Measurements from ENCODE around the gene MYOM1. TPM values are rescaled to one million over a fixed set of nuclear protein-coding genes. Genes with fewer than 3 reads are reported as not detected.

Gene MYOM1
- total and polyA plus RNA-seq, 9 donors = 265 to 771 (median 603) TPM

- H3K27ac ChIP-seq (ENCODE audit: low read length) = no peak overlapping the region
- DNase-seq = no peak
- H3K4me1 ChIP-seq (ENCODE audit: control insufficient read depth, insufficient read depth, low read length) = peaks cover 4% of the 10 kb centered on the region
- H3K9me3 ChIP-seq (replicated peaks; ENCODE audit: control insufficient read depth, low read depth, low read length) = no peaks in the 10 kb centered on the region
- H3K36me3 ChIP-seq (ENCODE audit: control insufficient read depth, insufficient read depth, low read length) = peaks cover 9% of the 10 kb centered on the region
- 100% methylated on average over 1 of the region's 8 CpGs for WGBS (ENCODE audit: insufficient coverage)
- no peak overlapping the region for H3K4me3 ChIP-seq (ENCODE audit: low read length)
- H3K27me3 ChIP-seq (ENCODE audit: control insufficient read depth, insufficient read depth, low read length) = no peaks in the 10 kb centered on the region
Observed at GRCh38 chr18:3153107-3153704, 66.6 kb downstream of the MYOM1 start.

DNA sequence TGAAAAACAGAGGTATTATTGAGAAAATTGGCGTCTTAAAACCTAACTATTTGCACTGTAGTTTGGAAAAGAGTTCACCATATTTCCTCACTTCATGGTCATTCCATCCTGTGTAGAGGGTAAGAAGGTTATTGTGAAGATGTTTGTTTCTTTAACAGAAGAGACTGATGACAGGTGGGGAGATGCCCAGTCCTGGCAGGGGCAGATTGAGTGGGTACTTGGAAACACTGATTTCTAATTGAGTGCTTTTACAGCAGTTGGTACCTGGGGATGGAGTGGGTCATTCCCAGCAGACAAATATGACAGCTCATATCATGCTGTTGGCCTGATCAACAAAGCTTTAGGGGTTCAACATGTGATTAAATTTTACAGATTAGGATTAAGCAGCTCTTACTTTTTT, 67.5 kb downstream of the MYOM1 start:
- no peaks in the 10 kb centered on the region for H3K9me3 ChIP-seq (replicated peaks; ENCODE audit: control insufficient read depth, low read depth, low read length)
- H3K27ac ChIP-seq (ENCODE audit: low read length) = no peak overlapping the region
- DNase-seq = no peak
- WGBS (ENCODE audit: insufficient coverage) = no CpG with 5 or more reads among the region's 1 CpG
- peaks cover 2% of the 10 kb centered on the region for H3K4me1 ChIP-seq (ENCODE audit: control insufficient read depth, insufficient read depth, low read length)
- H3K36me3 ChIP-seq (ENCODE audit: control insufficient read depth, insufficient read depth, low read length) = peaks cover 8% of the 10 kb centered on the region
- H3K4me3 ChIP-seq (ENCODE audit: low read length) = no peak overlapping the region
- H3K27me3 ChIP-seq (ENCODE audit: control insufficient read depth, insufficient read depth, low read length) = no peaks in the 10 kb centered on the region

- 46% methylated on average over 9 of the region's 18 CpGs for WGBS (ENCODE audit: insufficient coverage)
- no peak overlapping the region for H3K27ac ChIP-seq (ENCODE audit: low read length)
Observed at GRCh38 chr18:3151399-3152264, 68.1 kb downstream of the MYOM1 start.

DNA sequence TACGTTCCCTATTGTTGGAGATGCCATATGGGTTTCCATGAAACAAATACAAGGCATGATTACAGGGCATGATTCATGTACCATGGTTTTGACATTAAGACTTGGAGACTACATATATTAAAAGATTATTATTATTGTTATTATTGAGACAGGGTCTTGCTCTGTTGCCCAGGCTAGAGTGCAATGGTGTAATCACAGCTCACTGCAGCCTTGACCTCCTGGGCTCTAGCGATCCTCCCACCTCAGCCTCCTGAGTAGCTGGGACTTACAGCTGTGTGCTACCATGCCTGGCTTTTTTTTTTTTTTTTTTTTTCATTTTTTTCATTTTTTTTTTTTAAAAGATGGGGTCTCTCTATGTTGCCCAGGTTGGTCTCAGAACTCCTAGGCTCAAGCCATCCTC, 69.1 kb downstream of the MYOM1 start:
- Histone ChIP-seq H3K9me3 (replicated peaks; ENCODE audit: control insufficient read depth, low read depth, low read length) (no peaks in the 10 kb centered on the region), H3K4me3 (ENCODE audit: low read length) (no peak overlapping the region), H3K27ac (ENCODE audit: low read length) (no peak overlapping the region), H3K4me1 (ENCODE audit: control insufficient read depth, insufficient read depth, low read length) (no peaks in the 10 kb centered on the region), H3K27me3 (ENCODE audit: control insufficient read depth, insufficient read depth, low read length) (no peaks in the 10 kb centered on the region), H3K36me3 (ENCODE audit: control insufficient read depth, insufficient read depth, low read length) (peaks cover 7% of the 10 kb centered on the region)
- no CpG with 5 or more reads among the region's 2 CpGs for WGBS (ENCODE audit: insufficient coverage)
- no peak for DNase-seq

More at GRCh38 chr18:3151399-3152264, 68.1 kb downstream of the MYOM1 start:
- peaks cover 2% of the 10 kb centered on the region for H3K4me1 ChIP-seq (ENCODE audit: control insufficient read depth, insufficient read depth, low read length)
- H3K36me3 ChIP-seq (ENCODE audit: control insufficient read depth, insufficient read depth, low read length) = peaks cover 7% of the 10 kb centered on the region
- no peak overlapping the region for H3K4me3 ChIP-seq (ENCODE audit: low read length)
- no peaks in the 10 kb centered on the region for H3K27me3 ChIP-seq (ENCODE audit: control insufficient read depth, insufficient read depth, low read length)
- peak; percentile 30 for DNase-seq
- no peaks in the 10 kb centered on the region for H3K9me3 ChIP-seq (replicated peaks; ENCODE audit: control insufficient read depth, low read depth, low read length)

DNA sequence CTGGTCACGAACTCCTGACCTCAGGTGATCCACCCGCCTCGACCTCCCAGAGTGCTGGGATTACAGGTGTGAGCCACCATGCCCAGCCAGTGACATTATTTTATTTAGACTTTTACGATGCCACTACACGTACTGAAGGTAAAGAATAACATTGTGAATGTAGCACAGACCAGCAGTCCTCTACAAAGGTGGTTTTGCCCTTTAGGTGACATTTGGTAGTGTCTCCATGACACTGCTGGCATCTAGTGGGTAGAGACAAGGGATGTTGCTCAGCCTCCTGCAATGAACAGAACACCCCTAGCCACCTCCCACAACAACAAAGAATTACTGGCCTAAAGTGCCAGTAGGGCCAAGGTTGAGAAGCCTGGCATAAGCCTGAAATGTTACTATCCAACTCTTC, 69.5 kb downstream of the MYOM1 start:
- Histone ChIP-seq H3K4me3 (ENCODE audit: low read length) (no peak overlapping the region), H3K4me1 (ENCODE audit: control insufficient read depth, insufficient read depth, low read length) (no peaks in the 10 kb centered on the region), H3K27me3 (ENCODE audit: control insufficient read depth, insufficient read depth, low read length) (no peaks in the 10 kb centered on the region), H3K9me3 (replicated peaks; ENCODE audit: control insufficient read depth, low read depth, low read length) (no peaks in the 10 kb centered on the region), H3K36me3 (ENCODE audit: control insufficient read depth, insufficient read depth, low read length) (peaks cover 7% of the 10 kb centered on the region), H3K27ac (ENCODE audit: low read length) (no peak overlapping the region)
- WGBS (ENCODE audit: insufficient coverage) = 100% methylated on average over 1 of the region's 5 CpGs
- DNase-seq = no peak

DNA sequence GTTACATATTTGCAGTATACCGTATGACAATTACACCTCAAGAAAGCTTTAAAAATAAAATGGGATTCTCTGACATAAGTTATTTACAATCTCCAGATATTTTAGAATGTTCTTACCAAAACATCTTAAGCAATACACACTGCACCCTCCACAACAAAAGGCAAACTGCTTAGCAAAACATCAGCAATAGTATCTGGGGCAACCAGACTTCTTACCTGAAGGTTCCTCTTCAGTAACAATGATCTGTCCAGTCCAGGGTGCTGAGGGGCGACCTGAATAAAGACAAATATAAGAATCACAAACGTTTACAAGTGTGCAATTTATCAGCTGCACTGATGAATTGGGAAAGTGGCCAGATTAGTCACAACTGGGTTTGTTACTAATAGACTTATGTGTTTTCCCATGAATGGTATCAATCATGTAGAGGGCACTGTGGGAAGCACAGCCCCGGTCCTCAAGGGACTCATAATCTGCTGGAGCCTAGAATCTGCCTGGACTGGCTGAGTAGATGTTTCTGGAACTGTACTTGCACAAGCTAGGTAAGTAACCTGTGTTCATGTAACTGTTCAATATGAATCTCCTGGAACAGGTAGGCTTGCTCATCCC, 70.7 kb downstream of the MYOM1 start:
- Histone ChIP-seq H3K36me3 (ENCODE audit: control insufficient read depth, insufficient read depth, low read length) (peaks cover 7% of the 10 kb centered on the region), H3K4me3 (ENCODE audit: low read length) (no peak overlapping the region), H3K4me1 (ENCODE audit: control insufficient read depth, insufficient read depth, low read length) (no peaks in the 10 kb centered on the region), H3K9me3 (replicated peaks; ENCODE audit: control insufficient read depth, low read depth, low read length) (no peaks in the 10 kb centered on the region), H3K27ac (ENCODE audit: low read length) (no peak overlapping the region), H3K27me3 (ENCODE audit: control insufficient read depth, insufficient read depth, low read length) (no peaks in the 10 kb centered on the region)
- no peak for DNase-seq
- 78% methylated on average over 1 of the region's 4 CpGs for WGBS (ENCODE audit: insufficient coverage)

GRCh38 chr18:3147935-3148554, 71.7 kb downstream of the MYOM1 start:
- no peak overlapping the region for H3K4me3 ChIP-seq (ENCODE audit: low read length)
- no peak for DNase-seq
- peaks cover 7% of the 10 kb centered on the region for H3K36me3 ChIP-seq (ENCODE audit: control insufficient read depth, insufficient read depth, low read length)
- H3K9me3 ChIP-seq (replicated peaks; ENCODE audit: control insufficient read depth, low read depth, low read length) = no peaks in the 10 kb centered on the region
- H3K27me3 ChIP-seq (ENCODE audit: control insufficient read depth, insufficient read depth, low read length) = no peaks in the 10 kb centered on the region
- H3K4me1 ChIP-seq (ENCODE audit: control insufficient read depth, insufficient read depth, low read length) = no peaks in the 10 kb centered on the region
- 90% methylated on average over 2 of the region's 8 CpGs for WGBS (ENCODE audit: insufficient coverage)
- no peak overlapping the region for H3K27ac ChIP-seq (ENCODE audit: low read length)

- Histone ChIP-seq H3K9me3 (replicated peaks; ENCODE audit: control insufficient read depth, low read depth, low read length) (no peaks in the 10 kb centered on the region), H3K27me3 (ENCODE audit: control insufficient read depth, insufficient read depth, low read length) (no peaks in the 10 kb centered on the region), H3K36me3 (ENCODE audit: control insufficient read depth, insufficient read depth, low read length) (peaks cover 11% of the 10 kb centered on the region), H3K27ac (ENCODE audit: low read length) (no peak overlapping the region), H3K4me1 (ENCODE audit: control insufficient read depth, insufficient read depth, low read length) (no peaks in the 10 kb centered on the region), H3K4me3 (ENCODE audit: low read length) (no peak overlapping the region)
- 81% methylated on average over 4 of the region's 10 CpGs for WGBS (ENCODE audit: insufficient coverage)
- DNase-seq = no peak
Observed at GRCh38 chr18:3140986-3141639, 78.7 kb downstream of the MYOM1 start.

DNA sequence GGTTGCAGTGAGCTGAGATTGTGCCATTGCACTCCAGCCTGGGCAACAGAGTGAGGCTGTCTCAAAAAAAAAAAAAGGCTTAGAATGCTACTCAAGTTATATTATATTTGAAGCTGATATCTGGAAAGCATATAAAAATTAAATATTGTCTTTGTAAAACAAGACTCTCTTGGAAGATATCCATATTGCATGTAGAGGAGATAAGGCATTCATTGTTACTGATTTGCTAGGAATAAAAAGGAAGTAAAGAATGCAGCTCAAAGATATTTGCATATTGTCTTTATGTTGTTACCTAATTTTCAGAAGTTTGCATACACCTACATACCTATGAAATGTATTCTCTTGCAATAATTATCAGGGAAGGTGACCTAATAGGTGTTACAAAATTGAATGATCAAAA, 79.4 kb downstream of the MYOM1 start:
- Histone ChIP-seq H3K36me3 (ENCODE audit: control insufficient read depth, insufficient read depth, low read length) (peaks cover 14% of the 10 kb centered on the region), H3K9me3 (replicated peaks; ENCODE audit: control insufficient read depth, low read depth, low read length) (no peaks in the 10 kb centered on the region), H3K27me3 (ENCODE audit: control insufficient read depth, insufficient read depth, low read length) (no peaks in the 10 kb centered on the region), H3K4me1 (ENCODE audit: control insufficient read depth, insufficient read depth, low read length) (no peaks in the 10 kb centered on the region), H3K27ac (ENCODE audit: low read length) (no peak overlapping the region), H3K4me3 (ENCODE audit: low read length) (no peak overlapping the region)
- DNase-seq = no peak

- Histone ChIP-seq H3K27me3 (ENCODE audit: control insufficient read depth, insufficient read depth, low read length) (no peaks in the 10 kb centered on the region), H3K4me3 (ENCODE audit: low read length) (no peak overlapping the region), H3K9me3 (replicated peaks; ENCODE audit: control insufficient read depth, low read depth, low read length) (no peaks in the 10 kb centered on the region), H3K4me1 (ENCODE audit: control insufficient read depth, insufficient read depth, low read length) (no peaks in the 10 kb centered on the region), H3K27ac (ENCODE audit: low read length) (no peak overlapping the region), H3K36me3 (ENCODE audit: control insufficient read depth, insufficient read depth, low read length) (peaks cover 16% of the 10 kb centered on the region)
- 86% methylated on average over 3 of the region's 5 CpGs for WGBS (ENCODE audit: insufficient coverage)
- DNase-seq = no peak
Observed at GRCh38 chr18:3139406-3139805, 80.4 kb downstream of the MYOM1 start.
